ENCODE measurements around the gene UPF1. TPM values are rescaled to one million over a fixed set of nuclear protein-coding genes. Genes with fewer than 3 reads are reported as not detected.
"Not testable (repeated sequence)": the region's sequence is repeated elsewhere in the genome, so short reads cannot be mapped to it uniquely, and the experiment has no call there.

The UPF1 gene
- total RNA-seq, 1 donor, result 37.3 TPM

DNA sequence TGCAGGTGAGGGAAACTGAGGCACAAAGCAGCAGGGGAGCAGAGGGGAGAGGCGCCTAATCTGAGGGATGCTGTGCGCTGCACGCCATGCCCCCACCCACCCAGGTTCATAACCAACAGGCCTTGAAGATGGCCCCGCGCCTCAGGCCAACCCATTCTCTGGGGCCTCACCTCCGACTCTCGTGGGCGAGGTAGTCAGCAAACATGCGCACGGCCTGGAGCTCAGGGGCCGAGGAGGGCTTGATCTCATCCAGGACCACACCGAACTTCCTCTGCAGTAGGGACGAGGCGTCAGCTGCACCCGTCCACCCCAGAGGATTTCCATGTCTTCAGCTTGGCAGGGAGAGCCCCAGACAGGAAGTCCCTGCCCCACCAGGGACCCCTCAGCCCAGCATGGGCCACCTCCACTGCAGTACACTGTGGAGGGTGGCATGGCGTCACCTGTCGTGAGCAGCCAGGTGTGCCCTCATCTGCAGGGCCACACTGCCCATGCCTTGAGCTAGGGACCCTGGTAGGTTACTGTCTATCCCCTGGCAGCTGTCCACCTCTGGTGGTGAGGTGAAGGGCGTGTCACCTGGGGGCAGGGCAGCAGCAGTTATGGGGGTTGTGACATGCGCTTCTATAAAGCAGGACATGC, 79.2 kb downstream of the UPF1 start:
- no peak overlapping the region for H3K4me3 ChIP-seq (ENCODE audit: low read depth, low read length)
- no peak for DNase-seq (ENCODE audit: low read depth)
- no peak for TF ChIP-seq CTCF (IDR thresholded peaks at IDR 0.05; ENCODE audit: insufficient read depth, low read length)

GRCh38 chr19:18912933-18913332, 81.2 kb downstream of the UPF1 start:
- no peak overlapping the region for H3K4me3 ChIP-seq (ENCODE audit: low read depth, low read length)
- DNase-seq (ENCODE audit: low read depth), result no peak
- no peak for TF ChIP-seq CTCF (IDR thresholded peaks at IDR 0.05; ENCODE audit: insufficient read depth, low read length)

DNA sequence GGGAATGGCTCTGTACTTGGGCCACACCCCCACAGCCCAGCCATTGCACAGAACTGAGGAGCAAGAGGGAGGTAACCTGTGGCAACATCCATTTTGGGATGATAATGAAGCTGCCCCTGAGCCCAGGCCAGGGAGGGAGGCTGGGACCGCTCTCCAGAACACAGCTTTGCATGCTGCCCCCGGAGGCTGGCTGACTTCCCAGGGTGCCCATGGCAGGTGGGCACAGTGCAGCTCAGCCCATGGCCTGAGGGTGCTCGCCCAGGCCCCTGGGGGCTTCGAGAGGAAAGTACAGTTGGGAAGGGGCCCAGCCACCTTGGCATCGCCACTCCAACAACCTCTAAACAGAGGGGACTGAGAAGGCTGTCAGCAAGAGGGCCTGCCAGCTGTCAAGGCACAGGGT, 81.7 kb downstream of the UPF1 start:
- no peak overlapping the region for H3K4me3 ChIP-seq (ENCODE audit: low read depth, low read length)
- DNase-seq (ENCODE audit: low read depth), result no peak
- TF ChIP-seq CTCF (IDR thresholded peaks at IDR 0.05; ENCODE audit: insufficient read depth, low read length), result no peak

- peak; percentile 25 for TF ChIP-seq CTCF (IDR thresholded peaks at IDR 0.05; ENCODE audit: insufficient read depth, low read length)
- peak; percentile 38 for DNase-seq (ENCODE audit: low read depth)
- no peak overlapping the region for H3K4me3 ChIP-seq (ENCODE audit: low read depth, low read length)
Observed at GRCh38 chr19:18915639-18916038, 83.9 kb downstream of the UPF1 start.

- not testable (repeated sequence) for DNase-seq (ENCODE audit: low read depth)
- peak overlapping the region; percentile 78 for H3K4me3 ChIP-seq (ENCODE audit: low read depth, low read length)
Observed at GRCh38 chr19:18917593-18917992, 85.8 kb downstream of the UPF1 start.

Other genes starting within 250 kb of the UPF1 start
- 41.4 and 153 TPM in 2 replicates for gene REX1BD, start 243.2 kb upstream of the UPF1 start, total RNA-seq (ENCODE audit: low replicate concordance)
- gene CRLF1, start 225.2 kb upstream of the UPF1 start, total RNA-seq (ENCODE audit: low replicate concordance), result 16.5 and 69.1 TPM in 2 replicates
- 1.2 and 2.2 TPM in 2 replicates for gene TMEM59L, start 219.1 kb upstream of the UPF1 start, total RNA-seq (ENCODE audit: low replicate concordance)
- 3.9 and 5.2 TPM in 2 replicates for gene KLHL26, start 194.9 kb upstream of the UPF1 start, total RNA-seq (ENCODE audit: low replicate concordance)
- 1.1 and 2.4 TPM in 2 replicates for gene CRTC1, start 148.3 kb upstream of the UPF1 start, total RNA-seq (ENCODE audit: low replicate concordance)
- gene COMP, start 40.7 kb upstream of the UPF1 start, total RNA-seq (ENCODE audit: low replicate concordance), result 0.49 and 0.63 TPM in 2 replicates
- gene CERS1, start 64.2 kb downstream of the UPF1 start, total RNA-seq (ENCODE audit: low replicate concordance), result 1.1 and 1.6 TPM in 2 replicates
- 67.0 and 172 TPM in 2 replicates for gene COPE, start 87.4 kb downstream of the UPF1 start, total RNA-seq (ENCODE audit: low replicate concordance)
- 30.8 and 42.1 TPM in 2 replicates for gene DDX49, start 87.8 kb downstream of the UPF1 start, total RNA-seq (ENCODE audit: low replicate concordance)
- gene HOMER3, start 109.3 kb downstream of the UPF1 start, total RNA-seq (ENCODE audit: low replicate concordance), result 68.7 and 131 TPM in 2 replicates
- 23.1 and 35.3 TPM in 2 replicates for gene SUGP2, start 201.6 kb downstream of the UPF1 start, total RNA-seq (ENCODE audit: low replicate concordance)
- 29.6 and 30.1 TPM in 2 replicates for gene ARMC6, start 201.6 kb downstream of the UPF1 start, total RNA-seq (ENCODE audit: low replicate concordance)
- 3.7 and 4.8 TPM in 2 replicates for gene SLC25A42, start 232.0 kb downstream of the UPF1 start, total RNA-seq (ENCODE audit: low replicate concordance)